OCI-LY1 (cell line): ENCODE data around the gene TREH.

ENCODE experiments used
- CTCF ChIP-seq: fragments of 200-600 bp; sonication (generic), shearing (Covaris generic); IDR thresholded peaks from 2 replicates; pipeline ENCODE4 v1.5.1; 2017; ENCODE audit warnings: mild to moderate bottlenecking, antibody characterized with exemption, low read length, moderate library complexity, mixed read lengths
- EZH2 ChIP-seq: fragments of 200-600 bp; sonication (generic), shearing (Covaris generic); IDR thresholded peaks from 2 replicates; pipeline ENCODE4 v1.8.0; 2017; ENCODE audit warnings: borderline replicate concordance, mixed run types, mild to moderate bottlenecking, antibody characterized with exemption, low read length, moderate library complexity, mixed read lengths

- no peak for TF ChIP-seq CTCF
- no peak for TF ChIP-seq EZH2
Measured at GRCh38 chr11:118615976-118616371, 63.5 kb downstream of the TREH start.
